ENCODE data around the gene HMGB4.

DNA sequence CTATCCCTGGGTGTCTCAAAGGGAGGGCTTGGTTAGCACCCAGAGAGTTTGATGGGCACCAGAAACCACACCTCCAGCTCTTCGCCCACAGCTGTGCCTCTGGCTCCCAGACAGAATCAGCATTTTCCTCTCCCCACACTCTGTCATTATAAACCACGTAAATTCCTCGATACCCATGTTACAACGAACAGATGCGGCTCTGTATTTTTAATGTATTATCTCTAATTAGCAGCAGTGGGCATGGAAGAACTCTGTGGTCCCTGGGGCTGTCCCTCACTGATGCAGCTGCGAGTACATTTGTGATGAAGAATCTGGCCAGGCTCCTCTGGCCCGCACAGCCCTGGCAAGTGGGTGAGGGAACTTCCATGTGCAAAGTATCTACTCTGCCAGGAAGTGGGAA is 10.8 kb downstream of the HMGB4 start:
- TF ChIP-seq, protein P1, sequence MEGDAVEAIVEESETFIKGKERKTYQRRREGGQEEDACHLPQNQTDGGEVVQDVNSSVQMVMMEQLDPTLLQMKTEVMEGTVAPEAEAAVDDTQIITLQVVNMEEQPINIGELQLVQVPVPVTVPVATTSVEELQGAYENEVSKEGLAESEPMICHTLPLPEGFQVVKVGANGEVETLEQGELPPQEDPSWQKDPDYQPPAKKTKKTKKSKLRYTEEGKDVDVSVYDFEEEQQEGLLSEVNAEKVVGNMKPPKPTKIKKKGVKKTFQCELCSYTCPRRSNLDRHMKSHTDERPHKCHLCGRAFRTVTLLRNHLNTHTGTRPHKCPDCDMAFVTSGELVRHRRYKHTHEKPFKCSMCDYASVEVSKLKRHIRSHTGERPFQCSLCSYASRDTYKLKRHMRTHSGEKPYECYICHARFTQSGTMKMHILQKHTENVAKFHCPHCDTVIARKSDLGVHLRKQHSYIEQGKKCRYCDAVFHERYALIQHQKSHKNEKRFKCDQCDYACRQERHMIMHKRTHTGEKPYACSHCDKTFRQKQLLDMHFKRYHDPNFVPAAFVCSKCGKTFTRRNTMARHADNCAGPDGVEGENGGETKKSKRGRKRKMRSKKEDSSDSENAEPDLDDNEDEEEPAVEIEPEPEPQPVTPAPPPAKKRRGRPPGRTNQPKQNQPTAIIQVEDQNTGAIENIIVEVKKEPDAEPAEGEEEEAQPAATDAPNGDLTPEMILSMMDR (IDR thresholded peaks at IDR 0.05), result no peak
- TF ChIP-seq POLR2A (IDR thresholded peaks at IDR 0.05) (no peak), EP300 (IDR thresholded peaks at IDR 0.05) (no peak)
